ENCODE measurements around the gene RAB2B.

Gene RAB2B

DNA sequence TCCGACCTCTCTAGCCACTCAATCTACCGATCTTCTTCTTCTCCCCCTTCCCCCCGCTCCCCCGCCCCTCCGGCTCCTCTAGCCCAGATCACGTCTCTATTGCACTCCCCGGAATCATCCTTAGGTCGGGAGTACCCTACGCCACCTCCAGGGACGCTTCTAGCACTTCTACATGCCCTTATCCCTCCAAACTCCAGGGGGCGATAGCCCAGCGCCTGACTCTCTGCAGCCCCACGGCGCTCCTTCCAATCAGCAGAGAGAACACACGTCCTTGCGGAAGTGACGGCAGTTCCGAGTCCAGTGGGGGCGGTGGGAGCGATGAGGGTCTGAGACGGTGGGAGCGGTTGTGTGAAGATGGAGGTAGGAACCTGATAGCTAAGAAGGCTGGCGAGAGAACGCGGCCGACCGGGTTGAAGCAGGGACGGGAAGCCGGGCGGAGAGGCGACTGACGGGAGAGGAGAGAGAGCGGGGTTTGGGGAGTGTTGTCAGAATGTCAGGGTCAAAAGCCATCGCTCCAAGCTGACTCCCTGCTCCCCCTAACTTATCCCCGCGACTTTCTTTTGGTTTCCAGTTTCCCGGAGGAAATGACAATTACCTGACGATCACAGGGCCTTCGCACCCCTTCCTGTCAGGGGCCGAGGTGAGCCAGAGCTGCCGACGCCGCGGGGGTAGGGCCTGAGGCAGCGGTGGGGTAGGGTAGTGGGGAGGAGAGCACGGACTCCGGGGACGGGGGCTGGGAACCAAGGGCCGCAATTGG is at the start of gene RAB2B, which contains the start of gene TOX4:
RAB2B (minus strand) TSS at position 35 of the 757 bp plus-strand sequence. CDS start 87 bp downstream, outside the sequence.
TOX4 (plus strand) TSS at position 271 of the 757 bp plus-strand sequence; CDS start at position 355, 84 bp downstream.
- DNase-seq = peak; percentile 96

DNA sequence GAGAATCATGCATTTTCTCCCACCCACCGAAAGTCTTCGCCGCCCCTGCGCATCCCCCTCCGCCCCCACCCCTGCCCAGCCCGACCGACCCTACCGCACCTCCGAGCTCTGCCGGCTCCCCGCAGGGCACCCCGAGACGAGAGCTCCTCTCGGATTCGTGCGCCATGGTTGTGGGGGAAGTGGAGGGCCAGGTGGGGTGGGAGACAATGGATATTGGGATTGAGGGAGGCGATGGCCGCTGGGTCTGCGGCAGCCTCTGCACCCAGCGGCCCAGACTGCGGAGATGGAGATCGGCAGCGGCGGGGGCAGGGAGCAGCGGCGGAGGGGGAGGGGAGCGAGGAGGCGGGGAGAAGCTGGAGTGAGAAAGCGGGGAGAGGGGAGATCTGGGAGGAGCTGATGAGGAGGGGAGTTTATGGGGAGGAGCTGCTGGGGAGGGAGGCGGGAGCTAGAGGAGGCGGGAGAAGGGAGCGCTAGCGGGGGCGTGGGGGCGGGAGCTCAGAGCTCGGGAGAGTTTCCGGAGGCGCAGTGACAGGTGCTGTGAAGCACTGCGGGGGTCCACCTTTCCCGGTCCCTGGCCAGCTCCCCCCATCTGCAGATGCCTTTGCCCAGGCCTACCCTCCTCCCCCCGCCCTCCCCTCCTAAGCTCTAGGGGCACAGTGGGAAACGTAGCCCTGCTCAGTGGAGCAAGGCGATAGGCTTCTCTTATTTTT is 49.4 kb upstream of the RAB2B start, which contains the start of gene SALL2:
SALL2 (minus strand) TSS at position 385 of the 710 bp plus-strand sequence; CDS start at position 166, 219 bp downstream.
- DNase-seq = no peak

DNA sequence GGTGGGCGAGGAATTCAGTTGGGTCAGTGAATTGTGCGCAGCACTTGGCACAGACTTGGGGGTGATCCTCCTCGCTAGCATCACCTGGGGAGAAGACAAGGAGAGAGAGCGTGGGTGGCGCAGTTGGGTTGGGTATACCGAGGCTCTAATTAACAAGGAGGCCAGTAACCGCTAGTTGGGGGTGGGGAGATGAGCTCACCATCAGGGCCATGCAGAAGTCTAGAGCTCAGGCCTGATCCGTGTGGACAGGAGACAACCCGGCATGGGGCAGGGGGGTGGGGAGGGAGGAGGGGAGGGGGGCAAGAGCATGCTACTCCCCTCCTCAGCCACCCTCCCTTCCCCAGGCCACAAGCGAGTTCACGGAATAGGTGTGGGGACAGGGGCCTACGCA is 48.8 kb upstream of the RAB2B start:
- no peak for DNase-seq

DNA sequence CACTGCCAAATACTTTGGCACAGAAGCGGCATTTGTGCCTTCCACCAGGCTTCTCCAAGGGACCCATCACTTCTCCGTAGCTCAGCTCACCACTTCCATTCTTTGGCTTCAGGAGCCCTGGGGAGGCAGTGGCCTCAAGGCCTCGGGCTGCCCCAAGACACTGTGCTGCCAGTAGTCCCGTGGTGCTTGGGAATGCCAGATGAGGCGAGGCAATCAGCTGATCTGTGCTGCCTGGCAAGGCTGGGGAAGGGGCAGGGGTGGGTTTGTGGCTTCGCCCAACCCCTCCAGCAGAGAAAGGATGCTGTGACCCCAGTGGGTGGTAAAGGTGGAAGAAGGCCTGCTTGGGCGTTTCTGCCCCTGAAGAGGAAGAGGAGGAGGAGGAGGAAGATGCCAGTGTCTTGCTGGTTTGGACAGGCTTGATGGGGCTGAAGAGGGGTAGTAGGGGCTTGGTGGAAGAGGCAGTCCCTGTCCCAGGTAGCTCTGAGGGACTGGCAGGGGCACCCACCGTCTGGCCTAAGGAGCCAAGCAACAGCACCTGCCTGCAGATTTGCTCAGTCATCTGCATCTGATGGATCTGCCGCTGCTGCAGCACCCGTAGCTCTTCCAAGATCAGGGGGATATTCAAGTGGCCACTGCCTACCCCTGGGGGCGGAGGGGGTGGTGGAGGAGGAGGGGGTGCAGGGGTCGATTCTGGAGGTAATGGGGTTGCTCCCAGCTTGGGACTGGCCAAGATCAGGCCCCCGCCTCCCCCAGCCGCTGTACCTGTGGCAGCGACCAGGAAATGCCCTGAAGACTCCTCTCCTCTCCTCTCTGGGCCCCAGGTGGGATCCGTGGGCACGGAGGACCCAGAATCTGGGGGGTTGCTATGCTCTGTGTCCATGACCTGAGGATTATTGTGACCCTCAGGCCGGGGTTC is 48.1 kb upstream of the RAB2B start:
- DNase-seq = no peak

DNA sequence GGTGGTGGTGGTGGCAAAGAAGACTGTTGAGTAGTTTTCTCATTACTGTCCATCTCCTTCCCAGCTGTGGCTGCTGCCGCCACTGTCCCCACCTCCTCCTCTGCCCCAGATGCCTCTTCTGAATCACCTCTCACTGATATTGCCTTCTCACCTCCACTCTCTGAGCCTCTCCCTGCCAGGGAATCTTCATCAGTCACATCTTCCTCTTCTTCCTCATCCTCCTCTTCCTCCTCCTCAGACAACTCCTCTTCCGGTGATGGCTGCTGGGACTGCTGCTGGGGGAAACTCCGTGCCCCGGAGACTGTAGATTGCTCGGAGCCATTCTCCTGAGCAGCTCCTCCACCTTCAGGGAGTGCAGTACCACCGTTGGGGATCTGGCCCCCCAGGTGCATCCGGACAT is 46.4 kb upstream of the RAB2B start:
- DNase-seq = no peak

DNA sequence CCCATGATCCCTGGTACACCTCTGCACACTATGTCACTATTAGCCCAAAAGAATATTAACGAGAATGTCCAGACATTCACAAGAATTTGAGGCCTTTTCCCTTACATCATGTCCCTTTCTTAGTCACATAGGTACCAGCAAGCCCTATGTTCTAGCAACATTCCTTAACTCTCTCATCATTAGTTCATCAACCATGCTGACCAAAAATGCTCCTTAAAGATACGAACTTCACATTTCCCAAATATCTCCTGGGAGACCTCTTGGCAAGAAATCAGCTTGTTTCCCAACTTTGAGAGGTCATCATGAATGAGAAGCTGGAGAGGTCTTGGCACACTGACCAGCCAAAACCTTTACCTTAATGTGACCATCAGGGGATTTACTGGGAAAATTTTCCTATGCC is 44.7 kb upstream of the RAB2B start:
- DNase-seq = no peak

DNA sequence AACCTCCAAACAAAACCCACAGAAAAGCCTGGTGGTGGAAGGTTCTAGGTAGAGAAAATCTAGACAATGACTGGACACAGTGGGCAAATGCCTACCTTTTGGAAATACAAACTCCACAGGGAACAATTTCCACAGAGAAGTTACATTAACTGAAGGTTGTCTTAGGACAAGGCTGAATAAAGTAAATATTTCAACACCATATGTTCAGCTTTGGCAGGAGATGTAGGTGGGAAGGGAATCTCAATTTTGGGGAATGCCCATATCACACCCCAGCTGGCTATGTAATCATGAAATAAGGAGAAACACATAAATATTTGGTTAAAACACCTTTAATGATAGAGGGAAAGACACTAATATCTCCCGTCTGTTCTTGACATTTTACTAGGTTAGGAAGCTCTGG is 44.0 kb upstream of the RAB2B start:
- no peak for DNase-seq

DNA sequence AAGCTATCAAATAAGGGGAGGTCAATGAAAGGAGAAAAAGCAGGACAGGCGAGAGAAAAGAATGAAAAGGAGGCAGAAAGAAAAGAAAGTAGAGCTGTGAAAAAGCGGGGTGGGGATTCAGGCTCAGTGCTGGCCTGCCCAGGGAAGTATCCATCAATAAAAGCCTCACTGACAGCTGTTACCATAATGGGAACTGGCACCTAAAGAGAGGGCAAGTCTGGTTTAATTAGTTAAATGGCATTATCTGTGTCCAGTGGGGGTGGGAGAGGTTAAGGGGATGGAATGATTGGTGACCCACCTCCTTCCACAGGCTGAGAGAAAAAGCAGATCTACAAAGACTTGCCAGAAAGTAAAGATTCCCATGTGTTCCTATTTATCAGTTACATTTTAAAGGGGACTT is 42.0 kb upstream of the RAB2B start:
- DNase-seq = no peak

DNA sequence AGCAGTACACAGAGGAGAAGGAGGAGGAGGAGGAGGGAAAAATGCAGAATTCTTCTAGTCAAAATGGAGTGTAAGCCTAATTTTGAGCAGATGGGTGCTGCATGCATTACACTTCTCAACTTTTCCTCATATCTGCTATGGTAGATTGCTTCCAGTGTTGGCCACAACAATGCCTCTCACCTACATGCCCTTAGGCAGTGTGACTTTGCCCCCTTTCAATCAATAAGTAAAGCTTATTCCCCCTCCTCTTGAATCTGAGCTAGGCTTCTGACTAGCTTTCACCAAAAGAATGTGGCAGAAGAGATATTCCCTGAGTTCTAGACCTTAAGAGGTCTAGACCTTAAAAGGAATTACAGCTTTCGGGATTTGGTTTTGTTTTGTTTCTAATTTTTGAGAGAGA is 37.6 kb upstream of the RAB2B start:
- no peak for DNase-seq

DNA sequence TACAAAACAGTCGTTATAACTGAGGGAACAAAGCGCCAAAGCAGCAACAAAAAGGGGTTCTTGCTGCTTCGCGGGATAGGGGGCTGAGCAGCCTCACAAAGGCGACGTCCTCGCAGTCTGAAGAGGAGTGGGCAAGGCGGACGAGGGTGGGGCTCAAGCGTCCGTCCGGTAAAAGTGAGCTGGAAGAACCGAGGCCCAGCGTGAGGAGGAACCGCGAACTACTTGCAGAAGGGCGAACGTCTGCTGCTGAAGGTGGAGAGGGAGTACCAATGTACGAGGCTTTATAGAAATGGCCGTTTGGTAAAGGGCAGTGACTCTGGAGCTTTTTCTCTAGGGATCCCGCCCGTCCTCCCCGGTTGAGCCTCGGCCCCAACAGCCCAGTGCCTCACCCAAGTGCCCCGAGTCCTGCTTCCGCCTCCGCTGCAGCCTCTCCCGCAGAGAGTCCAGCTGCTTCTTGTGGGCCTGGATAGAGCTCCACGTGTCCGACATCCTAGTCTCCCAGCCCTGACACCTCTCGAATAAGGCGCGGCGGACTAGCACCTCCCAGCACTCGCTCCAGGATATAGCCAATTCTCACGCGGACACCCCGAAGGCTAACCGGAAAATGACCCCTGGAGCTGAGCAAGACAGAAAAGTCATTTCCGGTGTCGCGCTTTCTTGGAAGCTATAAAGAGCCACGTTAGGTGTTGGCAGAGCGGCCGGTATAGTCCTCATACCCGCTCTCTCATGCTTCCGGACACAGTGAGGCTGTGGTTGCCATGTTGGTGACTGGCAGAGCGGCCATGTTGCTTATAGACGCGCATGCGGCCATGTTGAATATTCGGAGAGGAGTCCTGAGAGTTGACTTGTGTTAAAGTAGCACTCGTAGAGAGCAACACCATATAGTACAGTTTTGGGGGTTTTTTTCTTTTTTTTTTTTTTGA is 34.2 kb upstream of the RAB2B start, which contains the start of gene METTL3:
METTL3 (minus strand) TSS at position 606 of the 923 bp plus-strand sequence; CDS start at position 489, 117 bp downstream.
- DNase-seq = peak; percentile 95

DNA sequence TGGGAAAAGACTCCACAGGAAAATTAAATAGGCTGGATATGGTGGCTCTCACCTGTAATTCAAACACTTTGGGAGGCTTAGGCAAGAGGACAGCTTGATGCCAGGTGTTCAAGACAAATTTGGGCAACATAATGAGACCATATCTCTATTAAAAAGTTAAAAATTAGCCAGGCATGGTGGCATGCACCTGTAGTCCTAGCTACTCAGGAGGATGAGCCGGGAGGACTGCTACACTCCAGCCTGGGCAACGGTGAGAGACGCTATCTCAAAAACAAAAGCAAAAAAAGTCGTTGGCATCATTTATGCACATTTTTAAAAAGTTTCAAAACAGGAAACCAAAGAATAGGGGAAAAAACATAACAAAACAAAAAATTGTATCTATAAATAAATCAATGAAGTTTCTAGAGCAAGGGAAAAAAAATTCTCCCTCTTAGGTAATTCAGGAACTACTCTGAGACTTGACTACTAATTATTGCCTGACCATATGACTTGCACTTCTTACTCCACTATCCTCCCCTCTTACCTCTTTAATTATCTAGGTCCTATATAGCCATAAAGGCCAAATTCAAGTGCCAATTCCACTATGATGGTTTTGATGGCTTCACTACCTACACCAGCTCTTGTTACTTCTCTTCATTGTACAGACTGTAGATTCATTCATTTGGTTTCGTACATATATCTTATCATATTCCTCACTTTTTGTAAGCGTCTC is 32.8 kb upstream of the RAB2B start:
- DNase-seq = no peak

DNA sequence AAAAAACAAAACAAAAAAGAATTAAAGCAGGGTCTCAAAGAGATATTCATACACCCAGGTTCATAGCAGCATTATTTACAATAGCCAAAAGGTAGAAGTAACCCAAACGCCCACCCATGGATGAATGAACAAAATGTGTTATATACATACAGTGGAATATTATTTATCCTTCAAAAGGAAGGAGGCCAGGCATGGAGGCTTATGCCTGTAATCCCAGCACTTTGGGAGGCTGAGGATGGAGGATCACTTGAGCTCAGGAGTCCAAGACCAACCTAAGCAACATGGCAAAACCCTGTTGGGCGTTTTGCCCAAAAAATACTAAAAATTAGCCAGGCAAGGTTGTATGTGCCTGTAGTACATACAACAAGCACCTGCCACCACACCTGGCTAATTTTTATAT is 29.8 kb upstream of the RAB2B start:
- DNase-seq = no peak

DNA sequence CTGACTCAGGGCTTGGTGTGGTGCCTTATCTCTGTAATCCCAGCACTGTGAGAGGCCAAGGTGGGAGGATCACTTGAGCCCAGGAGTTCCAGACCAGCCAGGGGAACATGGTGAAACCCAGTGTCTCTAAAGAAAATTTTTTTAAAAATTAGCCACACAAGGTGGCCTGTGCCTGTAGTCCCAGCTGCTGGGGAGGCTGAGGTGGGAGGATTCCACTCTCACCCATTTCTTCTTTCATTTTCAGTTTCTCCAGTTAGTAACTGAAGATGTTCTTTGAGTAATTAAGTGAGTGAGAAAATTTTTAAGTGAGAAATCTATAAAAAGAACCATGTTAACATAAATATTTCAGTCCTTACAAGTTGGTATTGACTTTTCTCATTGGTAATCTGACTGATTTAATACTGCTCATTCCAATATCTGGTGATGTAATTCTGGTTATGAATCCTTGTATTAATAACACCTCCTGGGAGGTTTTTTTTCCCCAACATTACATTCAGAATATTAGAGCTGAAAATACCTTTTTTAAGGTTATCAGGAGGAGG is 28.3 kb upstream of the RAB2B start:
- no peak for DNase-seq

DNA sequence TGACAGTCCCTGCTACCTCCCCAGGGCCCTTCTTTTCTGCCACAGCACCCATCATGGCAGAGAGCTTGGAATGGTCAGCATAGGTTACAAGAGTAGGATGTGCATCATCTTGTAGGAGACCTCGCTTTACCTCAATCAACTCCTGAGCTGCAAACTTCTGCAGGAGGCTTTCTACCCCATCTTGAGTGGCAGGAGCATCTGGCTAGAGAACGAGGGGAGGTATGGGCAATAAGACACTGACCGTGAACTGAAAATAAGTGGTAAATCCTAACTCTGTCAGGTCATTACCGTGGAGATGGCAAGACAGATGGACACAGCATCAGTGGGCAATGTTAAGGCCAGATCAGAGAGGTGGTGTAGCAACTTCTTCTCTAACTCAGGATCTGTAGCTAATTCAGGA is 26.6 kb upstream of the RAB2B start:
- DNase-seq = no peak

DNA sequence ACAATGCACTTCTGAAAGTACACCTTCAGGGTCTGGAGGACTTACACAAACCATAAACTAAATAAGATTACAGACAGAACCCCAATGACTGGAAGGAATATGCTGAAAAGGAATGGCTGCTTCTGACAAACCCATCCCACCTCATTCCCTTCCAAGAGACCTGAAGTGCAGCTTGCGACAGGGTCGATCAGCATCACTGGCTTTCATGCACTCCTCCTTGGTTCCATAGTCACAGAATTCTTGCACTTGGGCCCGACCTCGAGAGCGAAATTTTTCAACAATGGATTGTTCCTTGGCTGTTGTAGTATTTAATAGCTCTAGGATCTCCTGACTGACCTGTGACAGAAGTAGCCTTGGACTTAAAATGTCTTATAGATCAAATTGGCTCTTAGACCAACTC is 24.8 kb upstream of the RAB2B start:
- no peak for DNase-seq

DNA sequence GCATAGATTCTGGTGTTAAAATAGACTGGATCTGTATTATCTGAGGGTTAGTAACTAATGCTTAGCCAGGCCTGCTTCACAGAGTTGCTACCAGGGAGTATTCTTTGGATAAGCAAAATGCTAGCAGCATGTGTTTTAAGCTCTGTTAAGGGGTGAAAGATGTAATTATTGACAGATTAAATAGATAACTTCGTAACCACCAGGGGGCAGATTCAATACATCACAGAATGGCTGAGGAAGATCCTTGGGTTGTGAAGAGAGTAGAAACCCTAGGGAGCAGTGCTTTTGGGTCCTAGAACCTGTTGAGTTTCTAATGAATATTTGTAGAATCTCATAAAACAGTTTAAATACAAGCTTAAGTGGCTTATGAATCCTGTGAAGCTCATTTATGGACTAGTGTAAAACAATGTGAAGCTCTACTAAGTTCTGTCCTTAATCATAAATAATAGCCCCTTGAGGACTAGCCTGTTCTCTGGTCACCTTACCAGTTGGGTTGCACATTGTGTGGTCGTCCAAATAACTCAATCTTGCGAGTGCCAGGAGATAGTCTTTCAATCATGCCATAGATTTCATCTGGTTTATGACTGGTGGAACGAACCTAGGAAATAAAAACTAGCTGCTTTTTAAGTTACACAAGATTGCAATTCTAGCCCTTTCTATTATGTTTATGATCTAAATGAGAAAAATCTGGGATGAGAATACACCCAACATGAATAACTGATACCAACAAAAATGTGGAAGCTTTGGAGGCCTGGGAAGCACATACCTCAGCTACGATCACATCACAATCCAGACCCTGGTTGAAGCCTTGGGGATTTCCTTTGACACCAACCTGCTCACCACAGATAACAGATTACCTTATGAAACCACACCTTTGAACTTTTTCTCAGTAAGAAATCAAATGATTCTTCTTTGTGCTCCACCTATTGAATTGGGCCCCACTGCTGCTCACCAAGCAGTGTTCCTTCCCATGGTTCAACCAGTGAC is 22.1 kb upstream of the RAB2B start:
- no peak for DNase-seq

DNA sequence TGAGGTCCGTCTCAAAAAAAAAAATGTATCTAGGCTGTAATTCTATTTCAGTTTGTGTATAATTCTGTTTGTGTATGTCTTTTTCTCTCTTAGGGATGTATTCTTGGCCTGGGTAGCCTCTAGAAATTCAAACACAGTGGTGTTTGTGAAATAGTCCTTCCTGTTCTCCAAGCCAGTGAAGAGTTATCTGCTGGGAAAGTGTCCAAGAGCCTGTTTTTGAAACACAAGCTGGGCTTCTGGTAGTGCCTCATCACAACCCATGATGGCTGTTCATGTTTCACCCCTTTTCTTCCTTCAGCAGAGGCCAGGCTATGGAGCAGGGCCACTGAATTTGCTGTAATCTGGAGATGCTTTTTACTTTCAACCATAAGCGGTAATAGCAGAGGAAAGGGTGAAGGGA is 19.7 kb upstream of the RAB2B start:
- DNase-seq = no peak

DNA sequence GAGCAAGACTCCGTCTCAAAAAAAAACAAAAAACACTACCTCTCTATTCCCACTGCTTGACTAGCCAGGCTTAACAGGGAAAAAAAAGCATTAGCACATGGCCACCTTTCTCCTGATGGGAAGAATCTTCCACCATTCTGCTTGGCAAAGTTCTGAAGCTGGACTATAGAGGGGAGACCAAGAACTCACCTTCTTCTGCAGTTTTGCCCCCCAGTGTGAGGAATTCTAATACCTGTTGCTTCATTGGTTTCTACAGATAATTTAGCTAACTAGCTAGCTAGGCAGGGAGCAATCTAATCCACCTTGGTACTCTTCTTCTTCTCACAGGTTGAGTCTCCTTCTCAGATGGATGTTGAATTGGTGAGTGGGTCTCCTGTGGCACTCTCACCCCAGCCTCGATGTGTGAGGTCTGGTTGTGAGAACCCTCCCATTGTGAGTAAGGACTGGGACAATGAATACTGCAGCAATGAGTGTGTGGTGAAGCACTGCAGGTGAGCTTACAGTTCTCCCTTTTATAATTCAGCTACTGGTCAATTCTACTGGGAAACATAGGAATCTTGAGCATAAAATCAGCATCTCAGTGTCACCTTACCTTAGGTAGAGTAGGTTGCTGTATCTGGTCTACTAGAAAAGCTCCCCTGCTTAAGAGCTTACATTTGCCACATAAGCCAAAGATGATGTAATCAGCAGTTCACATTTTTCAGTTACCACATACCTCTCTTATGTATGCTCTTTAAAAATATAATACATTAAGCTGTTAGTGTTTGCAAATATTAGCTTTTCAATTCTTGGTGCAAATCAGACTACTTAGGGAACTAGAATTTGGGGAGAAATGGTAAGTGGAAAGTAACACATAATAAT is 18.4 kb upstream of the RAB2B start:
- DNase-seq = no peak

DNA sequence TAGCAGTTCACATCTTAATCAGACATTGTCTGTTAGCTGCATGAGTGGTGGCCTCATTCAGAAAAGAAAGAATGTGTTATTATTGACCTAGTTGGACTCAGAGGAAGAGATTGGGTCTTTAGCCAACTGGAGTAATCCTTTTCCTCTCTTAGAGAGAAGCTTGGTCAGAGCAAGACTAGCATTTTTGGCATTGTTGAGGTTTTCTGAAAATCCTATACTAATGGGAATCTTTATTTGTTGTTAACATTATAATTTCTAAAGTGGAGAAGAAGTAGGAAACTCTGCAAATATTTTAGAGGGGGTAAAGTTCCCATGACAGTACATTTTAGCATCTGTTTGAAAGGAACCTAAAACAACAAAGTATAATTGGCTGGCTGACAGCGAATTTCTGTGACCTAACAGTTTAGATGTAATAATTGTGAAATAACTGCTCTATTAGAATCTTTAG is 9.9 kb upstream of the RAB2B start:
- DNase-seq = no peak
